Colonic mucosa (tissue), 4 donors: ENCODE measurements around the gene EMID1. TPM values are rescaled to one million over a fixed set of nuclear protein-coding genes. Genes with fewer than 3 reads are reported as not detected.

Experiments
- DNase-seq: peaks from one replicate; pipeline ENCODE4 v3.0.0-alpha.2; 2020
- H3K27ac ChIP-seq: fragments of 200-600 bp; one replicate; pipeline ENCODE4 v1.8.0; 2021
- H3K27me3 ChIP-seq: fragments of 200-600 bp; one replicate; pipeline ENCODE4 v1.8.0; 2021
- H3K36me3 ChIP-seq: fragments of 200-600 bp; one replicate; pipeline ENCODE4 v1.8.0; 2021
- H3K4me1 ChIP-seq: fragments of 200-600 bp; one replicate; pipeline ENCODE4 v1.8.0; 2021; ENCODE audit warnings: mild to moderate bottlenecking
- H3K4me3 ChIP-seq: fragments of 200-600 bp; one replicate; pipeline ENCODE4 v1.8.0; 2021
- H3K9ac ChIP-seq, 2 donors: one replicate each; pipeline ENCODE4 v1.7.0; 2013; ENCODE audit warnings: control low read depth in 2 of 2, low read depth in 2 of 2, low read length in 2 of 2
- H3K9me3 ChIP-seq: fragments of 200-600 bp; one replicate; pipeline ENCODE4 v1.8.0; 2021
- CTCF ChIP-seq: fragments of 200-600 bp; IDR thresholded peaks from one replicate; pipeline ENCODE4 v1.8.0; 2022; ENCODE audit warnings: antibody characterized with exemption, mild to moderate bottlenecking
- intact Hi-C: fragments of 100-400 bp; cut with DNase I; formaldehyde crosslinking; loops from one replicate; pipeline ENCODE4 v1.14.1; 2022
- total RNA-seq, 2 donors: library from RNA; stranded (reverse); fragmentation: NEBNext Ultra II Directional in 1 of 2; extraction: Animal tissue kit (Norgen Biotek cat#: 25700) in 1 of 2; gene quantifications; one replicate each; pipeline ENCODE4 v1.2.1, GENCODE V29; 2021
- donor health status: healthy.
- donor health status: DM: no; HTN: no; CAD: no.
- donor health status: DM: no; HTN: no; CAD: no.

EMID1 gene
- total RNA-seq, 2 donors from 2014 or later: 4.4 TPM

- intact Hi-C loops: no loop called here
- no peak for TF ChIP-seq CTCF
- Histone ChIP-seq H3K36me3 (peaks cover 40% of the 10 kb centered on the region), H3K27ac (no peak overlapping the region), H3K4me3 (no peak overlapping the region), H3K4me1 (no peaks in the 10 kb centered on the region), H3K9me3 (no peaks in the 10 kb centered on the region), H3K9ac (no peak overlapping the region), H3K27me3 (no peaks in the 10 kb centered on the region)
- DNase-seq: no peak
These were observed 84.4 kb downstream of the EMID1 start for GRCh38 chr22:29290061-29290460.

GRCh38 chr22:29291215-29291614 is 85.5 kb downstream of the EMID1 start:
- TF ChIP-seq CTCF: no peak
- Histone ChIP-seq H3K4me3 (no peak overlapping the region), H3K9ac (no peak overlapping the region), H3K27ac (no peak overlapping the region), H3K27me3 (no peaks in the 10 kb centered on the region), H3K9me3 (no peaks in the 10 kb centered on the region), H3K36me3 (peaks cover 51% of the 10 kb centered on the region), H3K4me1 (no peaks in the 10 kb centered on the region)
- DNase-seq: no peak
- intact Hi-C loops: no loop called here

GRCh38 chr22:29292379-29292778 is 86.7 kb downstream of the EMID1 start:
- no peaks in the 10 kb centered on the region for H3K4me1 ChIP-seq
- H3K27ac ChIP-seq: no peak overlapping the region
- no peaks in the 10 kb centered on the region for H3K9me3 ChIP-seq
- H3K4me3 ChIP-seq: no peak overlapping the region
- peaks cover 57% of the 10 kb centered on the region for H3K36me3 ChIP-seq
- H3K27me3 ChIP-seq: no peaks in the 10 kb centered on the region
- TF ChIP-seq CTCF: no peak
- no peak for DNase-seq
- intact Hi-C loops: no loop called here
- H3K9ac ChIP-seq: no peak overlapping the region

GRCh38 chr22:29298641-29299040 is 92.9 kb downstream of the EMID1 start:
- no peak overlapping the region for H3K4me3 ChIP-seq
- H3K36me3 ChIP-seq: peaks cover 56% of the 10 kb centered on the region
- intact Hi-C loops: no loop called here
- H3K27ac ChIP-seq: no peak overlapping the region
- no peaks in the 10 kb centered on the region for H3K9me3 ChIP-seq
- no peak for DNase-seq
- no peak overlapping the region for H3K9ac ChIP-seq
- no peaks in the 10 kb centered on the region for H3K4me1 ChIP-seq
- no peaks in the 10 kb centered on the region for H3K27me3 ChIP-seq
- TF ChIP-seq CTCF: no peak

GRCh38 chr22:29299136-29299900 is 93.6 kb downstream of the EMID1 start:
- H3K4me3 ChIP-seq: no peak overlapping the region
- intact Hi-C loops: no loop called here
- H3K4me1 ChIP-seq: no peaks in the 10 kb centered on the region
- no peak overlapping the region for H3K9ac ChIP-seq
- peaks cover 50% of the 10 kb centered on the region for H3K36me3 ChIP-seq
- no peak overlapping the region for H3K27ac ChIP-seq
- TF ChIP-seq CTCF: no peak
- no peaks in the 10 kb centered on the region for H3K27me3 ChIP-seq
- no peaks in the 10 kb centered on the region for H3K9me3 ChIP-seq
- no peak for DNase-seq
